ENCODE results near the gene KCP.
A peak's percentile ranks its signal among the peaks of the same experiment; 100 is the strongest.

KCP gene

DNA sequence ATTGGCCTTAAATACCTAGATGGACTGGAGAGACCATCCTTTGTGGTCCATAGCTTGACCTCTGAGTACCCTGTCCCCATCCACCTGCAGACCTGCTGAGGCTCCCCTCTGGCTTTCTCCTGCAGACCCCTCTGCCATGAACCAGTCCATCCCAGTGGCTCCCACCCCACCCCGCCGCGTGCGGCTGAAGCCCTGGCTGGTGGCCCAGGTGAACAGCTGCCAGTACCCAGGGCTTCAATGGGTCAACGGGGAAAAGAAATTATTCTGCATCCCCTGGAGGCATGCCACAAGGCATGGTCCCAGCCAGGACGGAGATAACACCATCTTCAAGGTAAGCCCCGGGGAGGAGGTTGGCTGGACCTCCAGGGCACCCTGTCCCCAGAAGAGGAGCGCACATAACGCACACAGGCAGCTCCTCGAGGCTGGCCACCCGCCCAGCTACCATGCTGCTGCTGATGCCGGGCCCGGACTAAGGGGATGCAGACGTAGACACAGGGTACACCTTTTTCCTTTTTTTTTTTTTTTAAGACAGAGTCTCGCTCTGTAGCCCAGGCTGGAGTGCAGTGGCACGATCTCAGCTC, 31.5 kb upstream of the KCP start:
- DNase-seq (ENCODE audit: insufficient read length, low spot score) (no peak), FAIRE-seq (no peak)
- no peak for TF ChIP-seq POLR2A (IDR thresholded peaks at IDR 0.05; ENCODE audit: low read depth, low read length)

DNA sequence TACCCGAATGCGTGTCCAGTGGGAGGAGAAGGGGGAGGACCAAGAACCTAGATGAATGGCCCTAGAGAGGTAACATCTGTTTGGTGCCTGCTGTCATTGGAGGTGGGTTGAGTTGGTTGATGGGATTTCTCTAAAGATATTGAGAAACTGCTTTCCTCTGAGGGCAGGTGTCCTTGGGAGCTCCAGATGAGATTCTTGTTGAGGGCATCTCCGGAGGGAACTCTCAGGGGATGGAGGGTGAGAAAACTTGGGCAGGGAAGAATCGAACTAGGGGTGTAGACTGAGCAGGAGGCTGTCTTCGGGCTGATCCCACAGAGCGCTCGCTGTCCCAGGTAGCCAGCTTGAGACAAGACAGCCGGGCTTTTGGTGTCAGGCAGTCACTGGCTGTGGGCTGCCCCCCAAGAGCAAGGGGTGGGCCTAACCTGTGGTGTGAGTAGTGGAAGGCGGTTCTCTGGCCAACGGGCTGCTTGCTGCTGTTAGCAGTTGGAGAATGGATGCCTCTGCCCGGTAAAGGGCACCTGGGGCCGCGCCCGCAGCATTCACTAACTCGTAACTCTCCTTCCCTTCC, 30.9 kb upstream of the KCP start:
- FAIRE-seq (no peak), DNase-seq (ENCODE audit: insufficient read length, low spot score) (no peak)
- no peak for TF ChIP-seq POLR2A (IDR thresholded peaks at IDR 0.05; ENCODE audit: low read depth, low read length)

DNA sequence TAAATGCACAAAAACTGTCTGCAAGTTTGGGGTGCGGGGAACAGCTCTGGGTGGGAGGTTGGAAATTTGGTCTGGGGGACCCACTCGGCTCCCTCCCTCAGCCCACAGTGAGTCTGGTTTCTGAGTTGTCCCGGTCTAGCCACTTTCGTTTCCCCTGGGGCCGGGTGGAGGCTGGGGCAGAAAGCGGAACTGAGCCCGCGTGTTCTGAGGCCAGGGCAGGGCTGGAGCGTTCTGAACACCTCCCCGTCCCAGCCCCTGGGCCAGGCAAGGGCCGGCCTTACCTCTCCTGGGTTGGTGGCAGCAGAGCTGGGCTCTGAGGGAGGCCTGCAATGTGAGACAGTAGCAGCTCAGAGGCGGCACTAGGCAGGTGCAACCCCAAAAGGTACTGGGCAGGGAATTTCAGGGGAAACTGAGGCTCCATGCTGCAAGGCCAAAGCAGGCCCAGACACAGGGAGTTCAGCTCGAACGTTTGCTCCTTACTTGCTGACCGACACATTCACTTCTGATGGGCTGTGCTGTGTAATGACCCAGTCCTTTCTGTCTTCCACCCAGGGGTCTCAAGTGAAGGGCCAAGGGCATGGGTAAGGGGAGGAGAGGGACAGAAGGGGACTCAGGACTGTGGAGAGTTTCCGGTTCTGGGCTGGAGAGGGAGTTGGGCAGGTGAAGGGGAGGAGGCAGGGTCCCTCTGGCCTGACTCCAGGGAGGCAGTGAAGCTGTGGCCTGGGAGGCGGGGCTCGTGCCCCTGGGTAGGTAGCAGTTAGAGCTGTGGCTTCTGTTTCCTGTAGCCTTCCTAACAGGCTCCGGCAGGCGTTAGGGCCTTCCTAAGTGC, 30.2 kb upstream of the KCP start:
- TF ChIP-seq POLR2A (IDR thresholded peaks at IDR 0.05; ENCODE audit: low read depth, low read length), result no peak
- DNase-seq (ENCODE audit: insufficient read length, low spot score), result no peak
- FAIRE-seq, result no peak

DNA sequence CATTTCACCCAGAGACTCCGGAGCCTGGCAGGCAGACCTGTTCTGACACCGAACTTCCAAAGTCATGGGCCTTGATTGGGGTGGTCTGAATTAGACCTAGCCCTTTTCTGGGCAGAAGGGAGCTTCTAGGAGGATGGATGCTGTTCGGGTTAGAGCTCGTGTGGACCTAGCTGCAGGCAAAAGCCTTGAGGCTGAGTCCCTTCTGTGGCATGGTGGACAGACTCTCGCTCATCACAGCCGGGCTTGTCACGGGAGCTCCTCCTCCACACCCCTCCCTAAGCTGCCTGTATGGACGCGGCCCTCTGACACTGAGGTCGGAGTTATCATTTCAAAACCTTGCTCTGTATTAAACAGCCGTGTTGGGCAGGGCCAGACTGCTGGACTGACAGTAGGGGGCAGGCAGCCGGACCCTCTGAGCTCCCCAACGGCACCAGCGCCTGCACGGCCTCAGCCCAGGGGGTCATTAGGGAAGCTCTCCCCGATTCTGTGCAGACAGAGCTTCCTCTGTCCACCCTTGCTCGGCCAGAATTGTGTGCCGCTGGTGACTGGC, 29.4 kb upstream of the KCP start:
- FAIRE-seq, result no peak
- no peak for TF ChIP-seq POLR2A (IDR thresholded peaks at IDR 0.05; ENCODE audit: low read depth, low read length)
- DNase-seq (ENCODE audit: insufficient read length, low spot score), result no peak

DNA sequence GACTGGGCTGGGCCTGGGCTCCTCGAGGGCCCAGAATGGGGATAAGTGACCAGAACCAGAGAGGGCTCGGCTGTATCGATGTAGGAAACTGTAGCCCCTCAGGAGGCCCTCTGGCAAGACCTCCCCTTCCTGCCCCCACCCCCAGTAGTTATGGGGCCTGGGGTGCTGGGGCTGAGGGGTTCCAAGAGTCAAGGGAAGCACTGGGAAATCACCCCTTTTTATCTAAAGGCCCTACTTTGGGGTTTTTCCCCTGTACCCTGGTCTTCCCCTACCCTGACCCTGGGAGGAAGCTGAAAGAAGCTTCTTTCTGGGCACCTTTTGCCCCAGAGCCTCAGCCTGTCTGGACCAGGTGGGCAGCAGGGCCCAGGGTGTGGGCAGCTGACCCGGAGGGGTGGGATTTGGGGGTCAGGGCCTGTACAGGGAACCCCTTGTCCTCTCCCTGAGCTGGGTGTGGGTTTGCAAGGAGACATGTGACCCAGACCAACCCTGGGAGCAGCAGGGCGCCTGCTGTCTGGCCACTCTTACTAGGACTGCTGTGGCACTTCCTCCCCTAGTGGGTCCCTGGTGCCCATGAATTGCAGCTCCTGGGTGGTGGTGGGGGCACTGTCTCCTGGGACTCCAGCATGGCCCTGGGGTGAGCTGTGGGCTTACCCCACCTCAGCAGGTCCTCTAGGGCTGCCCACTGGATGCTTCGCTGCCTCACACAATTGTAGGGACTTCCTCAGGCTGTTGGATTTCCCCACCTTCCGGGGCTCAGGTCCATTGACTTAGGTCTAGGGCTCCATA, 28.8 kb upstream of the KCP start:
- FAIRE-seq (no peak), DNase-seq (ENCODE audit: insufficient read length, low spot score) (no peak)
- no peak for TF ChIP-seq POLR2A (IDR thresholded peaks at IDR 0.05; ENCODE audit: low read depth, low read length)

DNA sequence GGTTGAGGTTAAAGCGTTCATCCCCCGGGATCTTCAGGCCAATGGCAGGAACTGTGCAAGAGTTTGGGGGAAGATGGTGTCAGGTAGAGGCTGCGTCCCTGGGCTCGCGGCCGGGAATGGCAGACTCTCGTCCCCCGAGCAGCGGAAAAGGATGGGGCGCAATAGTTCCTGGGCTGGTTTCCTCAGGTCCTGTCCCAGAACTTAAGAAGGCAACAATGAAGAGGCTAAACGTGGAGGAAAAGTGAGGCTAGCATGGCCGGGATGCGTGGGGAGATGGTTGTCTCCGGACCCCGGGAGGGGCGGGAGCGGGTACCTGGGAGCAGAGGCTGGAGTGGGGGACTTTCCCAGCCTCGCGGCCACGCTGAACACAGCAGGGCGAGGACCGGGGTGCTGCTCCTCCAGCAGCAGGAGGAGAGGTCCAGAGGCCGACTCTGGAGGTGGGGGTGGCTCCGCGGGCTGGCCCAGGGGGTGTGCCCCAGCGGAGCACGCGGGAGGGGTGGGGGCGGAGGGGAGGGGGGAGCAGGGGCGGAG, 28.1 kb upstream of the KCP start:
- DNase-seq (ENCODE audit: insufficient read length, low spot score) (no peak), FAIRE-seq (no peak)
- TF ChIP-seq POLR2A (IDR thresholded peaks at IDR 0.05; ENCODE audit: low read depth, low read length), result no peak

DNA sequence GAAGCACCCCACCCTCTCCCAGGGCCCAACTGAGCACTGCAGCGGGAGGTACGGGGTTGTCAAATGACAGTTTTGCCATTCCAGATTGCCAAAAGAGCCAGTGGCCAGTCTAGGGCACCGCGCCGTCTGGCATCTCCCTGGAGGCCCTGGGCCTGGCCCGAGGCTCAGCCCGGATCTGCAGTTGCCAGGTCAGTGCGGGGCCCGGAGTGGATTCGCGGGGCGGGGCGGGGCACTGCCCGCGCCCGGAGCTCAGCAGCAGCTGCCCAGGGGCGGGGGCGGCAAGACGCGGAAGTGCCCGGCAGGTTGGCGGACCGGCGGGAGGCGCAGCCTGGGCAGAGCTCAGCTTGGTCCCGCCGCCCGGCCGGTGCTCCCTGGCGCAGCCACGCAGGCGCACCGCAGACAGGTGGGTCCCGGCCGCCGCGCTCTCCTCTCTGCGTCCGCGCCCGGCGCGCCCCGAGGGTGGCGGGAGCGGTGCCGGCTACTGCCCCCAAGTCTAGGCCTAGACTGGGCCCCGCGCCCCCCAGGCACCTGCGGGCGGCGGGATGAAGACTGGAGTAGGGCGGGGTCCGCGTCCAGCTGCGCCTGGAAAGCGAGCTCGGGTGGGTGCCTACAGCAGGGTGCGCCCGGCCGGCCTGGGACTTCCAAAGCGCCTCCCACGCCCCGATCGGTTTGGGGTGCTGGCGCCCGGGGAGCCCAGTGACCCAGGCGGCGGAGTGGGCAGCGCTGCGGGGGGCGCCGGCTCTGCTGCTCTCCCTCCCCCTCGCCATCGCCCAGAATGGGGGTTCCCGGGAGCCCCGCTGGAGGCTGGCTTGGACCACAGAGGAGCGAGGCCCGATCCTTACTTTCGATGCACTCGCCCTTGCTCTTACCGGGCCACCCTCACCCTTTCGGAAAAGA, 27.4 kb upstream of the KCP start, which contains the start of gene IRF5:
Gene IRF5 (plus strand): TSS at position 281 of the 897 bp plus-strand sequence. CDS start 4,155 bp downstream, outside the sequence.
- FAIRE-seq (no peak), DNase-seq (ENCODE audit: insufficient read length, low spot score) (peak; percentile 81)
- TF ChIP-seq POLR2A (IDR thresholded peaks at IDR 0.05; ENCODE audit: low read depth, low read length), result no peak; the same call in 1 of the 2 replicates

DNA sequence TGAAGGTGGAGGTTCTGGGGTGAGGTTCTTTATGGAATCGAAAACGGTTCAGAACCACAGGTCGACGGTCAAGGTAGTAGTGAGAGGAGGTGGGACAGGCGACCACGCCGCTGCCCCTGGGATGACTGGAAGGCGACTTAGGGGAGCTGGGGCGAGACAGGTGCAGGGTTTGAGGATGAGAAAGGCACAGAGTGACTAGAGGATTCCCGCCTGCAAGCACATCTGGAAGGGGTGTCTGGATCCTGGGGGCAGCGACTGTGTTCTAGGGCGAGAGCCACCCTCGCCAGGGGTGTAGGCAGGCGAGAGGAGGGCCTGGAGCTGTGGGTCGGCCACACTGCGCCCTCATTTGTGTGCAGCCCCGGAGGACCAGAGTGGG, 26.8 kb upstream of the KCP start:
- FAIRE-seq (no peak), DNase-seq (ENCODE audit: insufficient read length, low spot score) (no peak)
- no peak for TF ChIP-seq POLR2A (IDR thresholded peaks at IDR 0.05; ENCODE audit: low read depth, low read length)

DNA sequence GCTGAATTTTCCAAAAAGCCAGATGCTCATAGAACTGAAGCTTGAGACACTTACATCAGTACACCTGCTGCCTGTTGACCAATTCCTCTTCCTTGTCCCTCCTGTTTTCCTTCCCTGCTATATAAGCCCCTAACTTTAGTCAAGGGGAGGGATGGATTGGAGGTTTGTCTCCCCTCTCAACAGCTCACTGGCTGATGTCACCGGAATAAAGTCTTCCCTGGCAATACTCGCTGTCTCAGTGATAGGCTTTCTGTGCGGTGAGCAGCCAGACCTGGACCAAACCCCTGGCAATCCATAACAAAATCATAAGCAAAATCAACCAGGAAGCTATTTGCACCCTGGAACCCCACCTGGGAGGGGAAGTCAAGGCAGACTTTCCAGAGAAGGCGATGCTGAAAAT, 26.3 kb upstream of the KCP start:
- no peak for TF ChIP-seq POLR2A (IDR thresholded peaks at IDR 0.05; ENCODE audit: low read depth, low read length)
- FAIRE-seq, result no peak
- DNase-seq (ENCODE audit: insufficient read length, low spot score), result no peak

DNA sequence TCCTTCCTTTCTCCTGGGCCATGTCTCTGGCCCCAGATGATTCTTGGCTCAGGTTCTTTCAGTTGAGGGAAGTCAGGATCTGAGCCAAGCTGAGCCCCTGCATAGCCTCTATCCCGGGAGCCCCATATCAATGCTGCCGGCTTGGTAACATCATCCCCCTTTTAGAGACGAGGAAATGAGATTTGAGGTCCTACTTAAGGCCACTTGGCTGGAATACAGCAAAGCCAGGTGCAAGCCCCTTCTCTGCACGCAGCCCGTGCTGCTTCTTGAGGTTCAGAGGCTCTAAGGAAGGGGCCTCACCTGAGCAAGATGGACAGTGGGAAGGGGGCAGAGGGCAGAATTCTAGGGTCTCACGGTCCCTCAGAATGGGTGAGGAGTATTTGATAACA, 24.8 kb upstream of the KCP start:
- no peak for TF ChIP-seq POLR2A (IDR thresholded peaks at IDR 0.05; ENCODE audit: low read depth, low read length)
- DNase-seq (ENCODE audit: insufficient read length, low spot score) (no peak), FAIRE-seq (no peak)

DNA sequence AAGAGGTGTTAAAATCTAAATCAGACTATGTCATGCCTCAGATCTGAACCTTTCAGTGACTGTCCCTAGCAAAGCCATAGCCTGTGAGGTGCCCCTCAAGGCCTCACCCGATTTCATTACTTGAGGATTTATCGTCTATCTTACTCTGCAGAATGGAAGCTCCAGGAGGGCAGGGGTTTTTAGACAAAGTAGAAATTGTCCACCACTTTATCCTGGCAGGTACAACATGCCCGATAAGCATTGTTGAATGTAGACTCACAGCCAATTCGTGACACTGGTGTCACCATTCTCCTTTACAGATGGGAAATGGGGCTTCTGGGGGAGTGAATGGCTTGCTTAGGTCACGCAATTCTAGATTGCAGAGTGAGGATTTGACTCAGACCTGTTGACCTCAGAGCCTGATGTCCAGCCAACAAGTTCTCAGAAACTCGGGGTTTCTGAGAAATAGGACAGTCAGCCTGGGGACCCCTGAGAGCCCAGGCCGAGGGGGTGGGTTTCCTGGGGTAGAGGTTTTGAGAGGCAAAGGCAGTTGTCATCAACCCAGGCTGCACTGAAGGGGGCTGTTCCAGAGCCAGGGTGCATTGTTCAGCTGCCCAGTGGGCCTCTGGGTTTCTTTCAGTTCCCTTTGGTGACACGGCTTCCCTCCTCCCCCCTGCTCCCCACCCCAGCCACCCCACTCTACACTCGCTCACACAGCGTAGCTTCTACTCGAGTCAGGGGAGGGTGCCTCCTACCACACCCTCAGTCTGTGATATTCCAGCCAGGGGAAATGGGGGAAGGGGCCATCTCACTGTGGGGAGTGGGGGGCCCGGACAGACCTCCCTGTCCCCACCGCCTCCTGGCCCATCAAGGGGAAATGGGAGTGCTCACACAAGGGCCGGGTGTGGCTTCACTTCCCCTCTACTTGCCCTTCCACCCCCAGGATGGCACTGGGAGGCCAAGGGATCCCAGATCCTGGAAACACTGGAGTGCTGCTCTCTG, 24.1 kb upstream of the KCP start:
- no peak for TF ChIP-seq POLR2A (IDR thresholded peaks at IDR 0.05; ENCODE audit: low read depth, low read length)
- DNase-seq (ENCODE audit: insufficient read length, low spot score) (no peak), FAIRE-seq (no peak)

Measured in H54 (cell line).